ENCODE measurements around the gene HMGN5. TPM values are rescaled to one million over a fixed set of nuclear protein-coding genes. Genes with fewer than 3 reads are reported as not detected.

HMGN5 gene
- total RNA-seq, 1 donor from 2014 or later: 1.3 TPM

Other genes starting within 250 kb of the HMGN5 start
- 37.6 and 38.4 TPM in 2 replicates for gene SH3BGRL, start 189 bp upstream of the HMGN5 start, total RNA-seq